HT-29 (cell line): ENCODE results near the gene CPLX3. TPM values are rescaled to one million over a fixed set of nuclear protein-coding genes. Genes with fewer than 3 reads are reported as not detected.

Source experiments
- DNase-seq: peaks from one replicate; pipeline ENCODE4 v3.0.0-alpha.2; 2015; ENCODE audit warnings: low spot score
- total RNA-seq: library from RNA; depleted of rRNA; stranded (reverse); fragments of >200 nt; shearing (Covaris generic); gene quantifications from 2 replicates; pipeline ENCODE4 v1.2.3, GENCODE V29; 2014

The CPLX3 gene
- total RNA-seq, 1 experiment from 2014 or later = 0.25 TPM

DNA sequence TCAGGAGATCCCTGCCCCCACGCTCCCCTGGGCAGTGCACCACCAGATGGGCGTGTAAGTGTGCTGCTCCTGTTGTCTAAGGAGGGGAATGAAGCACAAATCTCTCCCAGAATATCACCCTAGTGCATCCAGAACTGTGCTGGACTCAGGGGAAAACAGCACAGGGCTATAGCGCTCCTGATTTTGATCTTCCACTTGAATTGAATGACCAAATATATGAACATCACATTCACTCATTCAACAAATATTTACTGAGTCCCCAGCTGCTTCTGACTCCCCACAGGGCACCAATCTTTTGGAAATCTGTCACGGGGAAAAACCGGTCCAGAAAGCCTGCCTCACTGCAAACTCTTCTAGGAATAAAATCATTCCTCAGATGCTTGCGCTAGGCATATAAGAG is 2.4 kb downstream of the CPLX3 start:
- DNase-seq = no peak

DNA sequence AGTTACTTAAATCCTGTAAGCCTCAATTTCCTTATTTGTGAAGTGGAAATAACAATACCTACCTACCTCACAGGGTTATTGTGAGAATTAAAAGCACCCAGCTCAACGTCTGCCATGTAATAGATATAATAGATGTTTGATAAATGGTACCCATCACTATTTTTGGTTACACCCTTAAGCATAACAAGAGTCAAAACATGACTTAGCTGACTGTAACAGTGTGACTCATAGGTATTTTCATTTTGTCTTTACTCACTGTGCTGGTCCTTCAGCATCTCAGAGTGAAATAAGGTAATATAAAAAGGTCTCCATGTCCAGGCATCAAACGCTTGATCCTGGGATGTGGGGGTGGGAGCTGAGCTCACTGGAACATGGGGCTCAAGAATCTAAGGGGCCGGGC is 3.1 kb downstream of the CPLX3 start:
- DNase-seq = no peak

DNA sequence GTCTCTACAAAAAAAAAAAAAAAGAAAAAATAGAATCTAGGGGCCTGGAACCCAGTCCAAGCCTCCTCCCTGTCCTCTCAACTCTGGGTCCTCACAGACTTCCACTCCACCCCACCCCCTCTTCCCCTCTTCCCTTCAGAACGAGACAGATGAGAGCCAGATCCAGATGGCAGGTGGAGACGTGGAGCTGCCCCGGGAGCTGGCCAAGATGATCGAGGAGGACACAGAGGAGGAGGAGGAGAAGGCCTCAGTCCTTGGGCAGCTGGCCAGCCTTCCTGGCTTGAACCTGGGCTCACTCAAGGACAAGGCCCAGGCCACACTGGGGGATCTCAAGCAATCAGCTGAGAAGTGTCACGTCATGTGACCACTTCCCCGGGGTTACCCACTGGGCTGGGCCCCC is 3.6 kb downstream of the CPLX3 start:
- no peak for DNase-seq

DNA sequence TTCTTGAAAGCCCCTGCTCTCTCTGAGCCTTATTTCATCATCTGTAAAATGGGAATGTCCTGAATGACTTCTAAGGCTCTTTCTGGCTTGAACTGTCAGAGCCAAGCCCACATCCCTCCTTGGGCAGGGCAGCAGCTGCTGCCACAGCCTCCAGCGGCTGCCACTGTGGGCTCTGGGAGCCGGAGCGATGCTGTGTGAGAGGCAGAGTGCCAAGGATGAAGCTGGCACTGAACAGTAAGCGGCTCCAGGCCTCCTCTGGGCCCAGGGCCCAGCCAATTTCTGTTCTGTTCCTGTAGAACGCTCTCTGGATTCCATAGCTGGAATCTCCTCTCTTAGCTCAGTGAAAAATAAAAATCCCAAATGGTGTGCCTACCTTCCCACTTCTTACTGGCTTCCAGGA is 4.4 kb downstream of the CPLX3 start:
- DNase-seq = no peak

DNA sequence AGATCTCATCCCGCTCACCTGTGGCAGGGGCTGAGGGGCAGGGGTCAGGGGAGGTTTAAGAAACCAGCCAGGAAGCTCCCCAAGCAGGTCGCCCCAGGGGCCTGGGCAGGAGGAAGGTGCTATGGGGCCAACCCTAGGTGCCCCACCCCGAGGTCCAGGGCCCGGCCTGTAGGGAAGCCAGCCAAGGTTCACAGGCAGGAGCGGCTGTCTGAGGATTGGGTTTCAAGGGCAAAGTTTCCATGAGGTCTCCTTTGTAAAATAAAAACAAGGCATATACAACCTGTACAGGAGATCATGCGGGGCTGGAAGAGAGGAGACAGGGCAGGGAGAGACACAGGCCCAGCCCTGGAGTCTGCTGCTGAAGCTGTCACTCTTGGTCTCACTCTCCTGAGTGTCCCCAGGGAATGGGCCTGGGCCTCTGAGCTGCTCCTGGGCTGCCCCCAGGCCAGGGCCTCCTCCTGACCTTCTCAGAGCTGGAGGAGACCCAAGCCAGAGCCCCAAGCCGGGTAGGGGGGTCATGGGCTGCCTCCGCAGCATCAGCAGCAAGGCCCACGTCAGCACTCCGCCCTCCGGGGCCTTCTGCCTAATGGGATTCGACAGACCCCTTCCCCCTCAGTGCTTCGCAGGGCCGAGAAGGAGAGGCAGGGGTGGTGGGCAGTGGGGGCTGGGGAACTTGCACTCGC is 5.5 kb downstream of the CPLX3 start:
- DNase-seq = no peak

DNA sequence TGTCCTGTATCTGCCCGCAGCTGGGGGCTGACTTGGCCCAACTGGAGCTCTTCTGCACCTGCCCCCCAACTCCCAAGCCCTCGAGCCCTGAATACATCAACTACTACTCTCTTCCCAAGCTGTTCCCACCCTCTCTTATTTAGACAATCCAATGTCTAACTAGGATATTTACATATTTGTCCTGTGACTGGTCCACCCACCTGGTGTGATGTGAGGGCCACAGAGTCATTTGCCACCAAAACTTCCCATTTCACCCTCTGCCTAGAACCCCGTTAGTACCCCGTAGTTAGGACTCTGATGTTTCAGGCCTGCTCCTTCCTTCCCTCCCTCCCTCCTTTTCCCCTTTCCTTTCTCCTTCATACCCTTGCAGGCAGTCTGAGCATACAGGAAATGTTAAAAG is 6.4 kb downstream of the CPLX3 start:
- DNase-seq = no peak

DNA sequence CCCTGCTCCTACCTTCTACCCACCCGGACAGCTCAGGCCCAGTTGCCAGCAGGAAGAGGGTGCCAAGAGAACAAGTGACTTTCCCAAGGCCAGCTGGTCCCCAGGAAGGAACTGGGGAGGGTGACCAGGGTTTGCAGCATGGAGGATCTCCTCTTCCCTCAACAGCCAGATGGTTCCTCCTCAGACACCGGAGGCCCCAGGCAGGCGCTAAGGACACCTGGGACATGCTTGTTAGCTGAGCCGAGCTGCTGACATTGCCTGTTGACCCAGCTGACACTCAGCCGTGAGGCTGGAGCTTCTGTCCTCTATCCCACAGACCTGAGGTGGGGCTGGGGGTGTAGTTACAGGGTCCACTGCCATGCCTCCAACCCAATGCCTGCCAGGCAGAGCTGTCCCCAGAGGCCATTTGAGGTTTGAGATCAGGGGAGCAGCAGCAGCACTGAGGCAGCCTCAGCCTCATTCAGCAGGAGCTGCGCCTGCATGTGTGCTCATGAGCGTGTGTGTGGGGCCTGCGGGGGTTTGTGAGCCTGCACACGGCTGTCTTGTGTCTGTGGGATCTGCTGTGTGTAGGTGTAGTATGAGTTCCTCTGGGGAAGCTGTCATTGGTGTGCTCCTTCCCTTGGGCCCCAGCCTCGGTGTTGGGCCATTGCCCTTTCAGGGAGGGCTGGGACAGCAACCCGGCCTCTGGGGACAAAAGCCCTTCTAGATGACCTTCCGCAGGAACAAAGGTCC is 7.1 kb downstream of the CPLX3 start:
- no peak for DNase-seq

DNA sequence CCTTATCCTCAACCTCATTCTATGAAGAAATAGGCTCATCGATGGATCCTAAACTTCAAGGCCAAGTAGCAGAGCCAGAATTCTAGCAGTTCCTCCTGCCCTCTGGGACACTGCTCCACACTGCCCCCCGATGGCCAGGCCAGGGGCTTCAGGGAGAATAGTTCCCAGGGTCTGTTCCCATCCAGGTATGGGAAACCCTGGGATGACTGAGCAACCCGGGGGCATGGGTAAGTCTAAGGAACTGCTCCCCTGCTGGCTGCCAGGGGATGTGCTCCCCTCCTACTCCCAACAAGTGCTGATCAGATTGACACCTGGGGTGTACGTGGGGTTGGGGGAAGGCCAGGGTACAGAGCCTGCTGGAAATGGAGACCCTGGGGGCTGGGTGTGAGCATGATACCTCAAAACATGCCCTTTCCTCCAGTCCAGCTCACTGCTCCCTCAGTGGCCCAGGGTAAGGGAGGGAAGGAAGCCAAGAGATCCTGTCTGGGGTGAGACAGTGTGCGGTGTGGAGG is 8.9 kb downstream of the CPLX3 start:
- DNase-seq = peak; percentile 91

DNA sequence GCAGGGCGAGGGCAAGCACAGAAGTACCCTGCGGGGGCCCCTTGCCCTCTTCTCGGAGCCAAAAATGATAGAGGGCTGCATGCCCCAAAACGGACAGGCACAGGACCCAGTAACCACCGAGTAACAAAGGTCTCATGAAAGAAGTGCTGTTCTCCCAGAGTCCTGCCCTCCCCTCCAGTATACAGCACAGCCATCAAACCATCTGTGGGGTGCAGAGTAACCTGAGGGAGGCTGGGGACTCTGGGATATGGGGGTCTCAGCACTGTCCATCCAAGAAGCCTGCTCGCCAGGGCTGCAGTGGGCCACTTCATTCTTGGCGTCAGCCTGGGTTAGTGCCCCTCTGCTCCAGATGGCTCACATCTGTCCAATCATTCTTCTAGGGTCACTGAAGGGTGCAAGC is 10.4 kb downstream of the CPLX3 start:
- DNase-seq = no peak

DNA sequence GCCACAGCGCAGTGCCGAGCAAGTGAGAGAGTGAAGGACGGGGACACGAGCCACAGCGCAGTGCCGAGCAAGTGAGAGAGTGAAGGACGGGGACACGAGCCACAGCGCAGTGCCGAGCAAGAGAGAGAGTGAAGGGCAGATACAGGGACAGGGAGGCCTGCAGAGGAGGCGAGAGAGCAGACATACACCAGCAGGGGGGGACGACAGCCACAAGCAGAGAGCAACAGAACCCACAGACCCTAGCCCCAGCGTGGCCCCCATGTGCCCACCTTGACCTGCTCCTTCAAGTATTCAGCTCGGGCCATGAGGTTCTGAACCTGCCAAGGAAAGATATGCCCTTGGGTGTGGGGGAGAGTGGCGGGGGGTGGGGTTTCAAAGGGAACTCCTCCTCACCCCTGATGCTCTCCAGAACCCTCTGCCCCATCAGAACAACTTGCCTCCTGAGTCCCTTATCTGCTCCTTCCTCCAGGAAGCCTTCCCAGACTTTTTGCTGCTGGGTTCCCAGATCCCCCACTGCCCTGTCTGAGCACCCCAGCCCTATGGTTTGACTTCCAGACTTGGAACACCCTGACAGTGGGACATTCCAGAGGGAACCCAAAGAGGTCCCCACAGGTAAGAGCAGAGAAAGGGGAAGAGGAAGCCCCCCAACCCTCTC is 11.2 kb downstream of the CPLX3 start:
- no peak for DNase-seq

DNA sequence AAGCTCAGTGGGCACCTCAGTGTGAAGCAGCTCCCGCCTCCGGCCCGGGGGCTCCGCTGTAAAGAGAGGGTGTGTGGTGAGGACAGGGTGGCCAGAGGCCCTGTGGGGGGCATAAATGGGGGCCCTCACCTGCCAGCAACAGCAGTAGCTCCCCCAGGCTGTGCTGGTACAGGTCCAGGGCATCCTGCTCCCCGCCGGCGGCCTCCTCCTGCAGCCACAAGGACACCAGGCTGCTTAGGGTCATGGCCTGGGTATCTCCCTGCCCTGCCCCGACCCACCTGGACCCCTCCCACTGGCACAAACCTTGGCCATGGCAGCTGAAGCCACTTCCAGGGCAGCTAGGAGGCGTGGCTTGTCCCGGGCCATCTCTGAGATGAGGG is 11.7 kb downstream of the CPLX3 start:
- no peak for DNase-seq

DNA sequence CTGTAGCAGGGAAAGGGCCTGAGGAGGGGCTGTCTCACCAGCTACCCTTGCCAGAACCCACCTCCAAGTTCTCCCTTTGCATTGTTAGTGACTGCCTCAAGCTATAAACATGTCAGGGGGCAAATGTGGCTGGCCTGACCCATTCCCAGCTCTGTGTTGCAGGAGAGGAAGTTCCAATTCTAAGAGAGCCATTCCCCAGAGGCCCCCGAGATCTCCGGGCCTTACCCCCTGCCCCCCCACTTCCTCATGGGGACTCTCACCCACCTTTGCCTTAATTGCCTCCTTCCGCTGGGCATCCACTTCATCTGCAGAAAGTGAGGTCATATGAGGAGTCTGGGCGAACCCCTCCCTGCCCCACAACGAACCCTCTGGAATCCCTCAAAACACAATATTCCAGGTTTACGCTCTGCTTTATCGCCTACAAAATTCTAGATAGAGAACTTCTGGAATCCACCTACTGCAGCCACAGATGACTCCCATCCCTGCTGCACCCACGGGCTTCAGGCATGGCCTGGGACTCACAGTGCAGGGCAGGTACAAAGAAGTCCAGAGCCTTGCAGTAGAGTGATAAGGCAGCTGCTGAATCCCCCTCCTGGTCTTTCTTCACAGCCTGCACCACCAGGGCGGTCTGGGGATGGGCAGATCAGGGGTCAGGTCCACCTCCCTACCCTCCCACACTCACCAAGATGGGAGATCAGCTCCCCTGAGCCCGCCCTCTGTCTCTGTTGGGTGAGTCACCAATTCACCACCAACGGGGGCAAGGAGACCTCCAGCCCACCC is 12.5 kb downstream of the CPLX3 start:
- no peak for DNase-seq

DNA sequence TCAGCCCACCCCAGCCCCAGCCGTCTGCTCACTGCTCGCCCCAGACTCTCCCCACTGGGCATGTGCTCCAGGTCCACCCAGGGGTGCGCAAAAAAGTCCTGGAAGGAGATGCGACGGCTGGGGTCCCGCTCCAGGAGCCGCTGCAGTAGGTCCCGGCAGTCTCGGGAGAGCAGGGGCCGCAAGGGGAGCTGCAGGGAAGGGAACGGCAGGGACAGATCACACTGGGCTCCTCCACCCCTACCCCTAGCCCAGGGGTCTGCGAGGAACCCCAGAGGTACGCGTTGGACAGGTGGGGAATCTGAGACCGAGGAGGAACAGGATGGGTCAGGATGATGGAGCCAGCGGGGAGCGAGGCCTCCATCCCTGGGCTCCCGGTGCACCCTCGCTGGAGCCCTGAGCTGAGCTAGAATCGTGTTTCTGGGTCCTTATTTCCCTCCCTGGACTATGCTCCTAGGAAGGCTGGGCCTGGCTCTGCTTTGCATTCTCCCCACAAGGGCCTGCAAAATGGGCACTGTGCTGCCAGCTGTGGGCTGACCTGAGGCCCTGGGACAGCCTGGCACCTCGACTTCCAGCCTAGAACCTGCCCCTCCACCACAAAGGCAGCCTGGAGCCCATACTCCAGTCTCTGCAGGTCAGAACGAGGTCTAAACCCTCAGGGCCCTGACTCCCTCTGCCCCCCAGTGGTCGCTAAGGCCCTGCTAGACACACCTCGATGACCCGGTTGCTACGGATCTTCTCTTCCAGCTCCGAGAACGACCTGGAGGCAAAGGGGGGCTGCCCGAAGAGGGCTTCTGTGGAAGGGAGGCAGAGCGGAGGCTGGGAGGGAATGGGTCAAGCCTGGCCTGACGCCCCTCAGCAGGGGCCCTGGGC is 13.3 kb downstream of the CPLX3 start:
- DNase-seq = no peak

DNA sequence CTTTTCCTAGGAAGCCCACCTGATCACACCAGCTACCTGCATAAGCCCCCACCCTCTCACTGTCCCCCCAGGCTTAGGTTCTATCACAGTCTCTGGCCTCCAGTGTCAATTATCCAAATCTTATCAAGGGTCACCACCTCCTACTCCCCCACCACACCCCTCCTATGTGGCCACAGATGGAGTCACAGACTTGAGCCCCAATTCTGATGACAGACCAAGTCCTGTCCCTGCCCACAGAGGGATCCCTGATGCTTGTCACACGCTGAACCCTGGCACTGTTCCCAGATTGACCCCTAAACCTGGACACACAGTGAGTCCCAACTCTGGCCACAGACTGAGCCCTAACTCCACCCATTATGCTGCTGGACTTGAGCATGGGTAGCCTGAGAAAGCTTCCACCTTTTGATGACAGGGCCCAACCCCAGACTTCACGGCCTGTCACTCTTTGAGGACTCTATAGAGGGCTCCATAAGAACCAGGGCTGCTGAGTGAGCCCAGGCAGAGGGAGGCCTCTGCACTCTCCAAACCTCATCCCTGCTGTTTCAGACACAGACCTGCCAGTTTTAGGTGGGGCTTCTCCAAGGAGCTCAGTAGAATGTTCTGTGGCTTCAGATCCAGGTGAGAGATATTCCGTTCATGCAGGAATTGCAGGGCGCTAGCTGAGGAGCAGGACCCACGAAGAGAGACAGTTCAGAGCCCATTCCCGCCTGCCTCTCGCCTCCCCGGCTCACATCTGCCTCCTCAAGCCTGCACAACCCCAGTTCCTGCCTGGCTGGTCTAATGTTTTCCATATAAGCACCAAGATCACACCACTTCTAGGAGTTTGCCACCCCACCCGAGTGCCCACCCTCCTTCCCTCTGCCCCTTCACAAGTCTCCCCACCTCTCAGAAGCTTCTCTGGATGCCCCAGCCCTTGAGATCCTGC is 14.7 kb downstream of the CPLX3 start:
- no peak for DNase-seq

DNA sequence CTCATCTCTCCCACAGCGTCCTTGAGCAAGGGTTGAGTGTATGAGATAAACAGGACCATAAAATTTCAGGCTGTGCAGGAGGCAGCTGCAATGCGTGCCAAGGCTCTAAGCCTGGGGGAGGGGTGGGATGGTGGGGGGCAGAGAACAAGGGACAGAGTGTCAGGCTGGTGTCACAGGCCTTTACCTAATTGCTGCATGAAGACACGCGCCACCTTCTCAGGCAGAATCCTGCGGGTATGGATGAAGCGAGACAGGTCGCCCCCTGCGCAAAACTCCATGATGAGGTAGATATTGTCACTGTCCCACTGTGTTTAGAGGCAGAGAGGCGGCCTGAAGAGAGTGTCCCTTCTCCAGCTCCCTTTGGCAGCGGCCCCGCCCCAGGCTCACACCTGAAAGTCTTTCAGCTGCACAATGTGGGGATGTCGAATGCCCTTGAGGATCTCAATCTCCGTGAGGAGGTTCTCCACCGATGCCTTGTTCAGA is 15.5 kb downstream of the CPLX3 start:
- no peak for DNase-seq

DNA sequence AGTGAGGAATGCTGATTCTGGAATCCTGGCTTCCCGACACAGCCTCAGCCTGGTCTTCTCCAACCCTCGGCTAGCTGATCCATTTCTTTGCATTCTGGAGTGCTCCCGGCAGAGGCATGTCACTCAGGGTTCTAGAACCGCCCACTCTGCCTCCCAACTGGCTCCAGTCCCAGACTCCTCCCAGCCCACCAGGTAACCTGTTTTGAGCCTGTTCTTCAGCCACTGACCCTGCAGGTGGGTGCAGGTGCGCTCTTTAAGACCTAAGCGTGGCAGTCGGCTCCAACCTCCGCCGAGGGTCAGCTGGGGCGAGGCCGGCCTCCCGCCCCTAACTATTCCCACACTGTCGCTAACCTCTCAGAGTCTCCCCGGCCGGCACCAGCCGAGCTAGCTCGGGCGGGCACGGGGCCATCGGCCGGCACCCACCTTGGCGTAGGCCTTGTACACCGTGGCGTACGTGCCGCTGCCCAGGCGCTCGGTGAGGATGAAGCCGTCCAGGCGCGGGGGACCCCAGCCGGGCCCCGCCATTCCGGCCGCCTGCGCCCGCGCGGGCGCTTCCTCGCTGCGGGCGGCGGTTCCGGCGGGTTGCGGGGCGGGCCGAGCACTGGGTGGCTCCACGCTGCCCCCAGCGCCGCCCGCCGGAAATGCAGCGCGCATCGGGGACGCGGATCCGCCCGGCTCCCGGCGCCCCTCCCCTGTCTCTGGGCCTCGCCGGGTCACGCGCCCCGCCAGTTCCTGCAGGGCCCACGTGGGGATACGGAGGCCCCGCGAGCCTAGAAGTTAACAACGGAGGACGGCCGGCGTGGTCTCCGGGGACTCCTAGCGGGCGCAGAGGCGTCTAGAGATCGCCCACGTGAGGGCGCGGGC is 16.4 kb downstream of the CPLX3 start, which contains the start of gene ULK3:
TSS of gene ULK3 (minus strand) at position 576 of the 864 bp plus-strand sequence. CDS start at position 525, 51 bp downstream.
- peak; percentile 97 for DNase-seq

DNA sequence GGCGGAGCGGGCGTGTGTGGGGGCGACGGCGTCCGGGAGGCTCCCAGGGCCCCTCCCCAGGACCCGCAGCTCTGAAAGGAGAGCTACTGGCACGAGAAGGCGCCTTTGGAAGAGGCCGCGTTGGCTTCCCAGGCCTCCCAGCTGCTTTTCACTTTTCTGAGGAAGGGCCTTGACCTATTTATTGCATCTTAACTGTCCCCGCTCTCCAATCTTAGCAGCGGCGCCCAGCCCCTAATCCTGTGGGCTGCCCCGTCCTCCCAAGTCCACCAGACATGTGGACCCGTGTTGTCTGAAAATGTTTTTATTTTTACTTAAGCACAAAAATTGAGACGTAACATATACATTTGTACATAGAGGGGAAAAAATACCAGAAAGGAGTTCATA is 17.0 kb downstream of the CPLX3 start:
- DNase-seq = no peak

DNA sequence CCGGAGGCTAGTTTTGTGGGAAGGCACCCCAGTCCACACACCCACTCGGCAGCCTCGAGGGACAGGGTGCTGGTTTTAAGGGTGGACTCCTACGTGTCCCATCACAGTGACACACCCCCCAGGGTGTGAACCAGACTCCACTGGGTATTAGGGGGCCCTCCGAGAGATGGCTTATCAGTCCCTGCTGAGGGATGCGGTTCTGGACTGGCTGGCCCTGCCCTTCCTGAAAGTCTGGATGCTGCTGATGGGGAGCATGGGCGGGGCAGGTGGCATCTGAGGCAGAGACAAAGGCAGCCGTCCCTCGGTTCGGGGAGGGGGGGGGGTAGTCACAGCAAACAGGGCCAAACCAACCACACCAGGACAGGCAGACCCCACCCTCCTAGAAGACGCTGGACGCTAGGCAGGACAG is 17.5 kb downstream of the CPLX3 start:
- DNase-seq = no peak
